Amniotic epithelial cell (primary cell): Measurements from ENCODE around the gene KAT6B.

Experiments
- DNase-seq: peaks from one replicate; pipeline ENCODE4 v3.0.0-alpha.2; 2010; ENCODE audit warnings: low read depth

KAT6B gene

DNA sequence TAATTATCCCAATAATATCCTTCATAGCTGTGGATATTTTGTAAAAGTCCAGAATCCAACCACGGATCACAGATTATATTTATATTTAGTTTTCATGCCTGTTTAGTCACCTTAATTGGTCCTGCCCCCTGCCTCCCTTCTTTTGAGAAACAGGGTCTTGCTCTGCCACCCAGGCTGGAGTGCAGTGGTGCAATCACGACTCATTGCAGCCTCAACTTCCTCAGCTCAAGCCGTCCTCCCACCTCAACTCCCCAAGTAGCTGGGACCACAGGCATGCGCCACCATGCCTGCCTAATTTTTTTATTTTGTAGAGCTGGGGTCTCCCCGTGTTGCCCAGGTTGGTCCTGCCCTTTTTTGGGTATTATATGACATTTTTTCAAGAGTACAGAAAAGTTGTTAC is 129.4 kb downstream of the KAT6B start:
- DNase-seq: peak; percentile 55

GRCh38 chr10:74956555-74957111 is 130.2 kb downstream of the KAT6B start:
- no peak for DNase-seq

GRCh38 chr10:74957285-74957961 is 131.0 kb downstream of the KAT6B start:
- DNase-seq: no peak

DNA sequence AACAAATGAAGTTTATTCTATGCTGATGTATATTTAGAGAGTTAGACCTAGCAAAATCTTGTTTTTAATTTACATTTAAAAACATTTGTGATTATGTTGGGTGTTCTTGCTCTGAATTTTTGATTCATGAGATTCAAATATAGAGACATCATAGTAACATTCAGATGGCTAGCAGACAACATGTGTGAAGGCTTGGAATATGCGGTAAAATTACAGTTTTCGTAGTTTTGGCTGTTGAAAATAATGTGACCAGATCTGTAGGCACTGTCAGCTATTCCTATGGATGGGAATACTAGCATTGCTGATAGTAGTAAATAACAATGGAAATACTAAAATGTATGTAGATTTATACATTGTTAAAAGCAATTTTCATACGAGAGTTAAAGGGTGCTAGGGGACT is 131.9 kb downstream of the KAT6B start:
- DNase-seq: no peak

DNA sequence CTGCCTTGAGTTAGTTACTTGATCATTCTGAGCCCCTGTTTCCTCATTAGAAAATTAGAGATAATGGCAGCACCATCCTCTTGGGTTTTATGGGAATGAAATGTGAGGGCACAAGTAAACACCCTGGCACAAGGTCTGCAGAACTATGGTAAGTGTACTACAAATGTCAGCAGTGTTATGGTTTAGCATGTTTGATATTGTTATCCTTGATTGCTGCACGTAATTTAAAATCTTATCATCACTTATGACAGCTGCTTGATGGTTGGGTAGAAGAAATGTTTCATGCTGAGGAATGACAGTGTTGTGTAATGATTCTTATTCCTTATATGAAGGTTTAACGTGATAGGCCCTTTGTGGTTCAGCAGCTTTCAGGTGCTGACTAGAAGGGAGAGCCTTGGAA is 134.3 kb downstream of the KAT6B start:
- DNase-seq: peak; percentile 65

DNA sequence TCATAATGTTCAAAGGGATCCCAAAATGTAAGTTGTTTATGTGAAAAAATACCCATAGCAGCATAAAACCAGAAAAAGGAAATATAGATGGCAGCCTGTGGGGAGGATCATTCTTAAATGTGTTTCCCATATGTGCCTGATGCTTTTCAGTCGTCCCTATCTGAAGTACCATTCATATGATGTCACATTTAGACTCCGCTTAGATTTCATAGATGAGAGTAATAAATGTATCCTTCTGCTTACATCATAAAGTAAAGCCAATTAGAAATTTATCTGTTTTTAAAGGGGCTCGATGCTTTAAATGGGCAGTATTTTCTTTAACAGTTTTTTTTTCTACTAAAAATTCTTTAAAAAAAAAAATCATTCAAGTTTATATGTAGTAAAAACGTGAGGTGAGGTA is 136.1 kb downstream of the KAT6B start:
- no peak for DNase-seq

DNA sequence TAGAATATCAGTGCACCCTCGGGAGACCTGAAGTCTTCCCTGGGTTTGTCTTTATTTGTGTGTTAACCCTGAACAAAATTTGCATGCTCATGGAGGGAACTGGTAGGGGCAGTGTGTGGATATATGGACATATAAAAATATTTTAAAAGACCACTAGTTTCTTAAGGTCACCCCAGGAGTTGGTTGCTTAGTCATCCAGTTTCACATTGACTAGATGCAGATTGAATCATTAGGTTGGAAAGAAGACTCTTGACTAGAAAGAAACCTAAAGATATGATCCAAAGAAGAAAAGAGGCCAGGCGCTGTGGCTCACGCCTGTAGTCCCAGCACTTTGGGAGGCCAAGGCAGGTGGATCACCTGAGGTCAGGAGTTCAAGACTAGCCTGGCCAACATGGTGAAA is 137.1 kb downstream of the KAT6B start:
- no peak for DNase-seq

DNA sequence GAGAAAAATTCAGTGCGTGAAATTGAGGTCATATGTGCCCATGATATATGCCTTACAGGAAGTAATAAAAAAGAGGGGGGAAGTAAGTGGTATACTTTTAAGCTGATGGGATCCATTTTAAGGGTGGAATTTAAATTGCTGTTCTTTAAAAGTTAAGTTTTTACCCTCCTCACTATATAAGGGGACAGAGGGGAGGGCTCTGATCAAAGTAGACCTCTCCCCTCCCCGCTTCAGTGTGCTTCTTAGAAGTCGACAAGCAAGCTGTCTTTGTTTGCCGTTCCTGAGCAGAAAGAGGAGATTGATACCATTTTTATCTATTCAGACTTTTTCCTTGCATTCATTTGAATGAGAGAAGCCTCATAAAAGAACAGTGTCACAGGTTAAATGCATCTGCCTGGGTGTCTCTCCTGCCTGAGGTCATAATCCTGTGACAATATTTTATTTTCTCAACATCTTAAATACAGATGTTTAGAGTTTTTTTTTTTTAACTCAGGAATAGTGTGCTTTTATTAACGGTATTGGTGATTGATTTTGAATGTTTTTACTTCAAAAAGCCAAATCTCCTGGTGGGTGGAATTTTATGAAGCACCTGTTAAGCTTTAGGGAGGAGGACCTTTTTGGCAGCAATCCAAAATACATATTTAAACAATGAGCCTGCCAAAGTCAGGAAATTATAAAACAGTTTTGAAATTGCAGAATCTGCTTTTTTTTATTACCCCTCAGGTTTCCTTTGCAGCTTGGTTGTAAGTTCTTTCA is 141.7 kb downstream of the KAT6B start:
- DNase-seq: no peak

DNA sequence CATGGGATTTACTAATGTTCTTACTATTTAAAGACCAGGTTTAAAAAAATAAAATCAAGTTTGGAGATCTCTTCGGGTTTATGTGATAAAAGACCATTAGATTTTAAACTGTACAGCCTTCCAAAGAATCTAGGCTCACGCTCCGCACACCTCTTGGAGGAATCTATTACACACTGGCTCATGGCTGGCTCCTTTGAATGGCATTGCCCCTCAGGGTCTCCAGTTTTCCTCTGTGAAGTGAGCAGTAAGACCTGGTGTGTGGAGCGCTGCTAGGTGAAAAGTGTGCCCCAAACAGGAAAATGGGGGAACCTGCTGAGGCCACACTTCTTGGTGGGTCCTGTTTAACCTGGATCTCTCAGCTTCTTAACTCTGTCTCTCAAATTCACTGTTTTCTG is 142.3 kb downstream of the KAT6B start:
- no peak for DNase-seq

GRCh38 chr10:74969093-74969492 is 142.7 kb downstream of the KAT6B start:
- DNase-seq: no peak

DNA sequence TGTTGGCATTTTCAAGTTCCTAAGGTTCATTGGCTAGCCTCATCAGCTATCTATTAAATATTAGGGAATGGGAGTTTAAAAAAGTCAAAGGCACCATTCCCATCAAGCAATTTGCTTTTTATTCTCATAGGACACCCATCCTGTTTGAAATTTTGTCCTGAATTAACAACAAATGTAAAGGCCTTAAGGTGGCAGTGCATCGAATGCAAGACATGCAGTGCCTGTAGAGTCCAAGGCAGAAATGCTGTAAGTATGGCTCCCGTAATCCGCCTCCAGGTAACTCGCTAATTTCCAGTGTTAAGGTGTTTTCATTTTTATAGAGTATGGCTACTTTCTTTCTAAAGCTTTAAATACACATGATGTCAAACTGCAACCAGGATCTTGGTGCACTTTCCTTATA is 143.1 kb downstream of the KAT6B start:
- DNase-seq: no peak

- no peak for DNase-seq
Observed at GRCh38 chr10:74973741-74974392, 147.5 kb downstream of the KAT6B start.

DNA sequence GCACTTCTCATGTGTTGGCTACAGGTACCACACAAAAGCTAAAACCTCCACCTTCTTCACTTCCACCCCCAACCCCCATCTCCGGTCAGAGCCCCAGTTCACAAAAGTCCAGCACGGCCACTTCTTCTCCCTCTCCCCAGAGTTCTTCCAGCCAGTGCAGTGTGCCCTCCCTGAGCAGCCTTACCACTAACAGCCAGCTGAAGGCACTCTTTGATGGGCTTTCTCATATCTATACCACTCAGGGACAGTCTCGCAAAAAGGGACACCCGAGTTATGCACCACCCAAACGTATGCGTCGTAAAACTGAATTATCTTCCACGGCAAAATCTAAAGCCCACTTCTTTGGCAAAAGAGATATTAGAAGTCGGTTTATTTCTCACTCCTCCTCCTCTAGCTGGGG is 149.4 kb downstream of the KAT6B start:
- no peak for DNase-seq

DNA sequence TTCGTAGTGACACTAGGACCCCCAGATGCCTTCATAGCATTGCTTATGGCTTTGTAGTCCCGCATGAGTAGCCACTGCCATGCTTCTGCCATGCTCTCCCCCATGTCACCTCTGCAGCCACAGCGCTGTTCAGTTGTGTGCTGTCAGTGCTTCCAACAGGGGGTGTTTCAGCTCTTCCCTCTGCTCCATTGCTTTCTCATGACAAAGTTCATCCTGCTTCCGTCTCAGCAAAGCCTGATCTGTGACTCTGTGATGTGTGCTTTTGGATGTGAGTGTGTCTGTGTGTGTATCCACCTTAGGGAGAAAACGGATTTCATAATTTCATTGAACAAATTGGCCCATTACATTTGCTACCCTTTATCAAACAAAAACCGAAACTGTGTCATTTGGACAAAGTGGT is 150.2 kb downstream of the KAT6B start:
- DNase-seq: no peak

GRCh38 chr10:74977072-74977471 is 150.7 kb downstream of the KAT6B start:
- no peak for DNase-seq

GRCh38 chr10:74977913-74978847 is 151.8 kb downstream of the KAT6B start:
- DNase-seq: no peak

GRCh38 chr10:74981831-74982633 is 155.6 kb downstream of the KAT6B start:
- no peak for DNase-seq

- no peak for DNase-seq
Observed at GRCh38 chr10:74982634-74982982, 156.2 kb downstream of the KAT6B start.

- DNase-seq: peak; percentile 45
Observed at GRCh38 chr10:74983383-74983782, 157.0 kb downstream of the KAT6B start.

- peak; percentile 63 for DNase-seq
Observed at GRCh38 chr10:74987339-74988053, 161.1 kb downstream of the KAT6B start.
